Measurements from ENCODE around the gene RBPJ.

- TF ChIP-seq CTCF (conservative IDR thresholded peaks at IDR 0.05): peak; percentile 50; the same call in 1 of the 2 replicates
- no peak for TF ChIP-seq EZH2 (IDR thresholded peaks at IDR 0.05; ENCODE audit: low read depth)
Measured at GRCh38 chr4:26325191-26325590, 4.4 kb downstream of the RBPJ start.
